ENCODE results near the gene ATG2B. TPM values are rescaled to one million over a fixed set of nuclear protein-coding genes. Genes with fewer than 3 reads are reported as not detected.

ATG2B gene
- total RNA-seq, 1 donor from 2014 or later, result 15.6 TPM

DNA sequence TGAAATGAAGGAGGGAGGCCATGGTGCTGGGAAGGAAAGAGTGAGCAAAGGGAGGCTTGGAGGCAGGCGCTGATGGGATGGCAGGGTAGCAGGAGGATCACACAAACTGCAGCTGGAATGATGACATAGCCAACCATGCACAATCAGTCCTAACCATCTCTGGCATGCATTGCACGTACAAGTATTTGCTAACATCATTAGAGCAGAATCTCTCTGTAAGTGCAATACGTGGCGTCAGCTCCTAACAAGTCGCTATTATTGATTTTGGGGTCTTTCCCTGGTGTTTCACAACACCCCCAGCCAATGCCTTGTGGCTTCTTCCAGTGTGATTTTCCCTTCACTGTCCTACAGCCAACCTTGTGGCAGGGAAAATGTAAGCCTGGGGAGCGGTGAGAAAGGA is 88.6 kb downstream of the ATG2B start:
- DNase-seq (ENCODE audit: low spot score) (no peak), ATAC-seq (no peak)

DNA sequence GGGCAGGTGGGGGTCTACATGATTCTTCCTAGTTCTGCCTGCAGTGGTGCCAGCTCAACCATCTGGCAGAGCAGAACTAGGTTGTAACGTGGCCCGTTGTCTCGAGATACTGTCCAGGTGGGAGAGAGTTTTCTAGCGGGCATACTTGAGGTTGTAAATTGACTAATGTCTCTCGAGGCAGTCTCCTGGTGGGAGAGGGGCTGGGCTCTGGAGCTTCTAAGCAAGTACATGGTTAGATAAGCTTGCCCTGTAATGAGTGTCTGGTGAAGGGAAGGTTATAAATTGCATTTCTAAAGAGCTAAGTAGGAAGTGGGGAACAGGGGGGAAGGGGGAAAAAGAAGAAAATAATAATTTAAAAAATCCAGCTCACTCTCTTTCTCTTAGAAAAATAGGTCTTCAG is 89.0 kb downstream of the ATG2B start:
- DNase-seq (ENCODE audit: low spot score) (no peak), ATAC-seq (no peak)

DNA sequence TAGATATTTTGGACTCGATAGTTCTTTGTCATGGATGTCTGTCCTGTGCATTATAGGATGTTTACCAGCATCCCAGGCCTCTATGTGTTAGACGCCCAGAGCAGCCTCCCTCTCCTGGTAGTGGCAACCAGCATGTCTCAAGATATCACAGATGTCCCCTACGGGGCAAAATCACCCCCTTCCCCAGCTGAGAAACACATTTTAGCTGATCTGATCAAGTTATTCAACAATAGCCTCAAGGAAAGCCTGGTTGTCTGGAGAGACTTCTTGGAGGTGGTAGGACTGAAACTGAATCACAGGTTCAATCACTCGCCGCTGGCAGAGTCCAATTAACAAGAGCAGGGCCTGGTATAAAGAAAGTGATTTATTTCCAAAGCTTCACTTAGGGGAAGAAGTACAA is 89.5 kb downstream of the ATG2B start:
- DNase-seq (ENCODE audit: low spot score) (no peak), ATAC-seq (no peak)

DNA sequence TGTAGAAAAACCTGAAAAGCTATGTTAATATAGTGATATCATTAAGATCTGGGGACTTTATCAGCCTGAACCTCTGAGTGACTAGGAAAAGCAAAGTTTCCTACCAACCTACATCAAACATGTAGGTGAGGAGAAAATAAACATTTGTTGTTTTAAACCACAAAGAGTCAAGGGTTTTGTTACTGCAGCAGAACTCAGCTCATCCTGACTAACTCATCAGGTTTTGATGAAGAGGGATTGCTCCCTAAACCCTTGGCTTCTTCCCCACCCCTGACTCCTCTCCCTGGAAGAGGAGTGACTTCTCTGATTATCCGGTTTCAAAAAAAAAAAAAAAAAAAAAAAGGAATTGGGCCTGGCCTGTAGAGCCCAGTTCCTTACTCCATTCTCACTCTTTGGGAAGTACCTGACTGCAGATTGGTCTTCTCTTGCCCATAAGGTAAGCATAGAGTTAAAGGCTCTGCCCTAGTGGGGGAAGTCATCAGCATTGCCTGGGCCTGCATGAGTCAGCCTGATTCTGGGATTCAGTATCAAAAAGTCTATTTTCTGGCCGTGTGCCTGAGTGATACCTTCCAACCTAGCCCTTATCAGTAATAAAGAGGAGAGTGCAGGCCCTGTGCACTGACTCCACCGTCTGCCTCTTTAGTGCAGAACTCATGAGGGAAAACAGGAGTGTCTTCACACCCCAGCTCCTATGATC is 90.2 kb downstream of the ATG2B start:
- ATAC-seq, result no peak
- DNase-seq (ENCODE audit: low spot score), result no peak

DNA sequence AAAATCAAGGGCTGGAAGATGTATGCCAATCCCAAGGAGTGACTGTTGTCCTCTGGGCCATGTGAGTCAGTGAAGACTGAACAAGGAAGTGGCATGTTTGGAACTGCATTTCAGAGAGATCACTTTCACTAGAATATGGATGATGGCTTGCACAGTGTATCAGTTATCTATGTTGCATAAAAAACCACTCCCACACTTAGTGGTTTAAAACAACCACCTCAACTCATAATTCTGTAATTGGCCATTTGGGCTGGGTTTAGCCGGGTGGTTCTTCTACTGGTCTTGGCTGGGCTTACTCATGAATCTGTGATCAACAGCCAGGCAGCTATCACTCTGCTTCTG is 91.7 kb downstream of the ATG2B start:
- no peak for ATAC-seq
- DNase-seq (ENCODE audit: low spot score), result no peak

DNA sequence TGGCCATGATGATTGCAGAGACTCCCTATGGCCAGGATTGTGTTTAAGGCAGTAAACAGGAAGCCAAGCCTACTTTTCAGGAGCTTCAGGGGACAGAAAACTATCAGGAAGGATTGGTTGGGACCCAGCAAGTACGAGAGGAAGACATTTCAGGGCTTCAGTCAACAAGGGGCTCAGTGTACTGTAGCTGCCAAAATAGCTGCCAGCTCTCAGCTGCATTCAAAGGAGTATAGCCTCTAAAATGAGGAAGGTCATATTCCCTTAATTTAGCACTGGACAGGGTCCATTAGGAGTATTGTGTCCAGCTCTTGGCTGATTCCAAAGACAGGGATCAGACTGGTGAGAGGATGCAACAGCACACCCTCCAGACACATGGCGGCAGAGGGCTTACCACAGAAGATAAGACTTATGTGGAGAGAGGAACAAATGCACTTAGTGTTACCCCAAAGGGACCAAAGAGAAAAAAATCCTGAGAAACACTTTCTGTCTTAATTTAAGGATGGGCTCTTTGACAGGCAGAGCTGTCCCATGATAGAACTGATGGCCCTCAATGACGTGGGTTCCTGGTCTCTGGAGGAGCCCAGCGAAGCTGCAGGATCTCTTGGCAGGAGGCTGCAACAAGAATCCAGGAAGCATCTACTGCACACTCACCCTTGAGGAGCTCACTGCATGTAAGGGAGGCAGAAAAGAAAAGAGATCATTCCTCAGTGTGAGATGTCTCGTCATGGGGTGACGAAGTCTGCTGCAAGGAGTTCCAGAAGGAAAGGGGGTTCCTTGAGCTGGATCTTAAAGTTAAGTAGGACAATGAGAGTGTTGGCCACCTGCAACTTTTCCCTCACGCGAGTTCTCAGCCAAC is 92.3 kb downstream of the ATG2B start:
- ATAC-seq (no peak), DNase-seq (ENCODE audit: low spot score) (no peak)

DNA sequence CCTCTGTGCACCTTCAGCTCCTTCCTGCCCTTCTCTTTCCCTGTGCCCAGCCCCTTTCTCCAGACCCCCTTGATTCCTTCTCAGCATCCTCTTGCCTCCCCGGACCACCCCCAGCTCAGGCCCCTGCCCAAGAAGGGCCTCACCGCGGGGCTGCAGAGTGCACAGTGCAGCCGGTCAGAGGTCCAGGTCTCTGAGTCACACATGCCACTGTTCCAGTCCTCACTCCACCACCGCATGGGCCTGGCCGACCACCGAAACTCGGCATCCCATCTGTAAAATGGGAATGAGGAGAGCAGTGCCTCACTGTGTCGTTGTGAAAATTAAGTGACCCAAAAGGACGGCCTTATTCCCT is 93.8 kb downstream of the ATG2B start:
- ATAC-seq (no peak), DNase-seq (ENCODE audit: low spot score) (no peak)

DNA sequence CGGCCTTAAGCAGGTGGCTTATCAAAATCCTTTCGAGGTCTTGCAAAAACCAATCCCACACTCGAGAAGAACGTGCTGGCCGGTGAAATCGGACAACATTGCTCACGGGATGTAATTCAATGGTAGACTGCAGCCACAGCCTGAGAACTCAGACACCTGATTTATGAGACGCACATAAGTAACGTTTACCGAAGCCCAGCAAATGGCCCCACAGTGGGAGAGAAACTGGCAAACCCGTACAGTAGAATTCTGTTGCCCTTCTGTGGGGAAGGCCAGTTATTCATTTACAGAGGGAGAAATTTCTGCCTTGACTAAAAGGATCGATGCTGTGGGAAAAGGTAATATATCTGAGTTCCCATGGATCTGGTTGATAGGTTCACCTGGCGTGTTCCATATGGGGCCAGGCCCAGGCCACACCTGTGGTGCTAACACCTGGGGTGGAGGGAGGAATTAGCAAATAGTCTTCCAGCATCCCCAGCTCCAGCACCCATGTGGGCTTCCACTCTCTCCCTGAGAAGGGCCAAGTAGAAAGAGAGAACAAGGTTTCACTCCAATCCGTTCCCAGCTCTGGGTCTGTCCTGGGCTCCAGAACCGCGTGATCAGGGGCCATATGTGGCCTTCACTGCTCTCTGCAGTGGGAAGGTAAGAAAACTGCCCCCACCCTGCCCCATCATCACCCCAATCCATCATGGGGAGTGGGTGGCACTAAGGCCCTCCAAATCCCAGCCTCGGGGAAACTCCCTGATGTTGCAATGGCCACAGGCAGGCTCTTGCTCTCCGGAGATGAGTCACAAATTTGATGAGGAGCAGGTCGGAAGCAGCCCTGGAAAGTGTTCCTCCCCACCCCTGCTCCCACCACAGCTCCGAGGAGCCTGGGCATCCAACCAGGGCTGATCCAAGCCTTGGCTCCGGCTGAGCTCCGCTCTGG is 94.4 kb downstream of the ATG2B start:
- ATAC-seq (peak; percentile 75), DNase-seq (ENCODE audit: low spot score) (no peak)

DNA sequence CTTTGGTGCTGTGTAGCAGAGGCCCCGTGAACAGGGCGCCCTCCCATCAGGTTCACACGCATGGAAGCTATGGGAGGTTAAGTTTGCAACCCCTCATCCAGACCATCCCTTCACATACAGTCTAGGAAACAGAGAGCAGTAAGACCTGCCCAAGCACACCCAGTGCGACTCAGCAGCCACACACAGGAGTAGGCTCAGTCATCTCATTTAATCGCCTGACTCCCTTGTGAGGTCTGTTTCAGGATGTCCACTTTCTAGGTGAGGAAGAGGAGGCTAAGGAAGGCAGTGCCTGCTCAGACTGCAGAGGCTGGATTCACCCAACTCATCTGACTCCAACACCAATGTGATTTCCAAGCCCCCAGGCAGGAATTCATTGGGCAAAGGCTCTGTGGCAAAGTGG is 95.2 kb downstream of the ATG2B start:
- ATAC-seq, result no peak
- no peak for DNase-seq (ENCODE audit: low spot score)

DNA sequence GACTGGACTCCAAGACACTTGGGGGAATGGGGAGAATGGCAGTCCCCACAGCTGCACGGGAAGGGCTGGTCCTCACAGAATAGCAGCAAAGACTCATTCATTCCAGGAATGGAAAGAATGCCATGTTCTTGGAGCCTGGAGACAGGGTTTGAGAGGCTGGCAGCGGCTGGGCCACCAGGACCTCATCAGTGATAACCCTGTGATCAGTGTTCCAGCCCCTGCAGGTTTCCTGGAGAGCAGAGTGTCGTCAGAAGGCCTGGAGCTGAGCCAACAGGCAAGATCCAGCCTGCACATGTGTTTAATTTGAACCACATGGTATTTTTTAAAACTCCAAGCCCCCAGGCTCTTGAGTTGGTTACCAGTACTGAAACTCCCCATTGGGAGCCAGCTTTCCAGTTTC is 95.8 kb downstream of the ATG2B start:
- ATAC-seq (no peak), DNase-seq (ENCODE audit: low spot score) (no peak)

DNA sequence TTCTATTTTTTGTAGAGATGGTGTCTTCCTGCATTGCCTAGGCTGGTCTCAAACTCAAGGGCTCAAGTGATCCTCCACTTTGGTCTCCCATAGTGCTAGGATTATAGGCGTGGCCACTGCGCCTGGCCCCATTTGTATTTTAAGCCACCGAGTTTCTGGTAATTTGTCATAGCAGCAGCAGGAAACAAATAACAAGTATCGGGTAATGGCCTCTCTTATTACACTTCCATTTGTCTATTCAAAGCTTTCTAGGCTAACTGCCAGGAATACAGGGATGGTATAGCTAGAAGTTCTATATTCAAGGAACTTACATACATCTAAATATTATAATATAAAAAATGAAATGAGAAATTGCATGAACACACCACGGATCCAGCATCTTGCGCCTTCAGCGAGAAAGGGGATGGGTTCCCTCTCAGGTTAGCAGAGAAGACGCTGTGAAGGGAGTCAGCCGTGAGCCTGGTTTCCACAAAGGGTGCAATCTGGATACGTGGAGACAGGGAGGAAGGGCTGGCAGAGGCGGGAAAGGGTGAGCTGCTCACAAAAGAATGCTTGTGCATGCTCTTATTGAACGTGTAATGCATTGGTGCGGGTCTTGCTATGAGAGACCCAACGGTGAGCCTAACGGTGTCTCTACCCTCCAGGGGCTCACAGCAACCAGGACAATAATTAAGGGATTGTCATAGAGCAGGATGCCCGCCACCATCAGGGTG is 97.6 kb downstream of the ATG2B start:
- ATAC-seq, result no peak
- DNase-seq (ENCODE audit: low spot score), result no peak

DNA sequence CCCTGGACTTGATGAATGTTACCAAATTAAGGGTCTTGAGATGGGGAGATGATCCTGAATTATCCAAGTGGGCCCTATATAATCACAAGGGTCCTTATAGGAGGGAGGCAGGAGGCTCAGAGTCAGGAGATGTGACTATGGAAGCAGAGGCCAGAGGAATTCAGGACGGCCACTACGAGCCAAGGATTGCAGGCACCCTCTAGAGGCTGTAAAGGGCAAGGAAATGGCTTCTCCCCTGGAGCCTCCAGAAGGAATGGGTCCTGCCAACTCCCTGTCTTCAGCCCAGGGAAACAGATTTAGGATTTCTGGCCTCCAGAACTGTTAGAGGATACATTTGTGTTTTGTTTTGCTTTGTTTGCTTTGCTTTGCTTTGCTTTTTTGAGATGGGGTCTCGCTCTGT is 98.3 kb downstream of the ATG2B start:
- ATAC-seq (no peak), DNase-seq (ENCODE audit: low spot score) (no peak)

DNA sequence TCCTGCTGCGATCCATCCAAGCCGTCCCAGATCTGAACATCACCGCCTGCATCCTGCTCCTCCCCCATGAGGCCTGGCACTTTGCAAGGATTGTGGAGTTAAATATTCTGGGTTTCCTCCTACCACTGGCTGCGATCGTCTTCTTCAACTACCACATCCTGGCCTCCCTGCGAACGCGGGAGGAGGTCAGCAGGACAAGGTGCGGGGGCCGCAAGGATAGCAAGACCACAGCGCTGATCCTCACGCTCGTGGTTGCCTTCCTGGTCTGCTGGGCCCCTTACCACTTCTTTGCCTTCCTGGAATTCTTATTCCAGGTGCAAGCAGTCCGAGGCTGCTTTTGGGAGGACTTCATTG is 99.0 kb downstream of the ATG2B start:
- DNase-seq (ENCODE audit: low spot score) (no peak), ATAC-seq (no peak)

DNA sequence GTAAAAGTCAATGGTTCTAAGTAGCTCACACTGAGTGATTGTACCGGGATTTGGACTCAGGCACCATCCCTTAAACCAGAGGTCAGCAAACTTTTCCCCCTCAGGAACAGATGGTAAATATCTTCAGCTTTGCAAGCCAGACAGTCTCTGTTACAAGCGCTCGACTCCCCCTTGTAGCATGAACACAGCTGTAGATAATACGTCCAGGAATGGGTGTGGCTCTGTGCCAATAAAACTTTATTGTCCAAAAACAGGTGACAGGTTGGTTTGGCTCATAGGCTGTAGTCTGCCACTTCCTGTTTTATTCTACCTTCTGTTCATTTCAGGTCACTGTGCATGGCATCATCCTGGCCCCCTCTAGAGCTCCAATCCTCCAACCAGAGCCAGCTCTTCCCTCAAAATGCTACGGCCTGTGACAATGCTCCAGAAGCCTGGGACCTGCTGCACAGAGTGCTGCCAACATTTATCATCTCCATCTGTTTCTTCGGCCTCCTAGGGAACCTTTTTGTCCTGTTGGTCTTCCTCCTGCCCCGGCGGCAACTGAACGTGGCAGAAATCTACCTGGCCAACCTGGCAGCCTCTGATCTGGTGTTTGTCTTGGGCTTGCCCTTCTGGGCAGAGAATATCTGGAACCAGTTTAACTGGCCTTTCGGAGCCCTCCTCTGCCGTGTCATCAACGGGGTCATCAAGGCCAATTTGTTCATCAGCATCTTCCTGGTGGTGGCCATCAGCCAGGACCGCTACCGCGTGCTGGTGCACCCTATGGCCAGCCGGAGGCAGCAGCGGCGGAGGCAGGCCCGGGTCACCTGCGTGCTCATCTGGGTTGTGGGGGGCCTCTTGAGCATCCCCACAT is 99.6 kb downstream of the ATG2B start:
- DNase-seq (ENCODE audit: low spot score) (no peak), ATAC-seq (no peak)

DNA sequence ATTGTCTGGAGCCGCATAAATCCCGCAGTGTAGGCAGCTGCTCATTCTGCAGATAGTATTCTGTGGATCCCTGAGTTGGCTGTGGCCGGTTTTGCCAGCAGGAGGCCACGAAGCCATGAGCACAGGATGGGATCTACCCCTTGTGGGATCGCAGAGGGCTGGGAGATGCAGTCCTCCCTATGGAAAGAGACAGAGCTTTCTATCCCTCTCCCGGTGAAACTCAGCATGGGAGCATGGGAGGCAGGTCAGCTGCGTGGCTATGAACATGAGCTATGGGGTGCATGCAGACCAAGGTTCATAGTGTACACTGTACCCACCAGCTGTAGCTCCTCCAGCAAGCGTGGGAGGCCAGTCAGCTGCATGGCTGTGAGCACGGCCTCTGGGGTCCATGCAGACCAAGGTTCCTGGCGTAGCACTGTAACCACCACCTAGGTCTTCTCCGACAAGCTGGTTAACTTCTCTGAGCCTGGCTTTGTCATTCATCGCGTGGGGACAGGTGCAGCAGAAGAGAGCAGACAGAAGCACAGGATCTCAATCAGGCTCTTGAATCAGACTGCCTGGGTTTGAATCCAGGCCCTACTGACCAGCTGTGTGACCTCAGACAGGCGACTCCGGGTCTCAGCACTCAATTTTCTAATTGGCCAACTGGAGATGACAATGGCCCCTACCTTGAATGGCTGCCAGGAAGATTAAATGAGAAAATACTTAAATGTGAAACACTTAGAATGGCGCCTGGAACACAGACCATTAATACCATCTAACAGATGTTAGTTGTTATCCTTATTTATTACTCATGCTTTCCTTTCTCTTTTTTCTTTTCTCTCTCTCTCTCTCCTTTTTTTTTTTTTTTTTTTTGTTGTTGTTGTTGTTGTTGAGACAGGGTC is 101.1 kb downstream of the ATG2B start:
- no peak for DNase-seq (ENCODE audit: low spot score)
- no peak for ATAC-seq

DNA sequence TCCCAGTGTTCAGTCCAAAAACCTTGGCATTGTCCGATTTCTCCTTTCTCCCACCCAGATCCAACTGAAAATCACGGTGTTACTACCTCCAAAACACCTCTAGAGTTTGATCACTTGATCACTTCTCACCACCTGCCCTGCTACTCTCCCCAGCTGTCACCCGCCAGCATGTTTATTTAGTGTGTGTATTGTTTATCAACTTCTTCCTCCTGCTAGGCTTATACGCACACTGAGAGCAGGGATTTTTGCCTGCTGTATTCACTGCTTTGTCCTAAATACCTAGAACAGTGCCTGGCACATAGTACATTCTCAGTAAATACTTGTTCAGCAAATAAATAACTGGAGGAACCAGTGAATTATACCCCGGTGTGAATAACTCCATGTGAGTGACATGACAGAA is 102.1 kb downstream of the ATG2B start:
- no peak for DNase-seq (ENCODE audit: low spot score)
- ATAC-seq, result no peak

DNA sequence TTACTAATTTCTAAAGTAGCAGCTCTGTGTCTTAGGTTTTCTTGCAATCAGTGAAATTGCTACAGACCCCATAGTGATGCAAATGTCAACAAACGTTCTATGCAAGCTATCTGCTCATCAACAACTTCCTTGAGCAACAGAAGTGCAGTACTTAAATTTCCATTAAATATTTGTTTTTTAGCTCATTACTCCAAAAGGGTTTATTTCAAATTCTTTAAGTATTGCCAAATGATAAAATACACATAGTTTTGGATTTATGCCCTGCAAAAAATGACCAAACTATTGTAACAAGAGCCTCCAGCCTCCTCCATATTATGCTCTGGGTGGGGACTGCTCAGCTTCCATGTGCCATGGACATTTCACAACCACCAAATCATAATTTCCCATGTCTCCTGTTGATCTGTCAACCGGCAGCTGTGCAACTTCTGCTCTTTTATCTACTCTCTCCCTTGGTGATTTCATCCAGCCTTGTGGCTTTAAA is 102.8 kb downstream of the ATG2B start:
- ATAC-seq, result no peak
- DNase-seq (ENCODE audit: low spot score), result no peak

DNA sequence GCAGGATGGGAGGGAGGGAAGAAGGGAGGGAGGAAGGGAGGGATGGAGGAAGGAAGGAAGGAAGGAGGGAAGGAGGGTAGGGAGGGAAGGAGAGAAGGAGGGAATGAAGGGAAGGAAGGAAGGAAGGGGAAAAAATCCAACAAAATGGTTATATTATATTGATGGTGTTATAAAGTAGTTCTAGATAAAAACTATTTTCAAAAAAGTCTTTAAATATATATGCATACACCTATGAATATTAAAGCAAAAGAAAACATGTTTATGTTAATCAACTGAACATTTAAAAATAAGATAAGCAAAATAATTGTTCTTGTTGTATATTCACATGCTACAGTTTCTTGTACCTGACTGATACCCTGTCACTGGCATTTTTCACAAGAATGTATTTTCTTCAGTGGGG is 105.2 kb downstream of the ATG2B start:
- DNase-seq (ENCODE audit: low spot score), result no peak

DNA sequence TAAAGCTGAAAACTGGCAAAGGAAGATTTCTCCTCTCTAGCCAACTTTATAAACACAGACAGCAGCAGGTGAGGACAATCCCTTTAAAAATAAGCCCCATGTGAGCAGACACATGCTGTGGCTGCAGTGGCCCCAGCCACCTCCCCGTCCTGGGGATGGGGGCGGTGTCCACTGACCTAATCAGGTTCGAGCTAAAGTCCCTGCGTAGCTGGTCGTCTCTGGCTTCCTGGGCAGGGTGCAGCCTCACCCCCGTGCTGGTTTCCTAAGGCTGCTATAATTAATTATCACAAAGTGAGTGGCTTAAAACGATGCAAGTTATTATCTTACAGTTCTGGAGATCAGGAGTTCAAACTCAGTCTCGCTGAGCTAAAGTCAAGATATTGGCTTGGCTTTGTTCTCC is 106.1 kb downstream of the ATG2B start:
- no peak for ATAC-seq

More for the DNA sequence above, 105.2 kb downstream of the ATG2B start:
- ATAC-seq, result no peak

More for the DNA sequence above, 106.1 kb downstream of the ATG2B start:
- no peak for DNase-seq (ENCODE audit: low spot score)

Data from left lobe of liver (tissue), 2 donors.